Tibial nerve (tissue), 3 donors: Measurements from ENCODE around the gene USP22.

Source experiments
- POLR2A ChIP-seq, 2 donors: fragments of 450-650 bp; IDR thresholded peaks; one replicate each; pipeline ENCODE4 v1.6.1; 2017; ENCODE audit warnings: antibody characterized with exemption in 2 of 2, mild to moderate bottlenecking in 2 of 2, moderate library complexity in 2 of 2
- TF ChIP-seq, protein P1 (sequence below), 5 experiments: fragments of 200-600 bp in 3 of 5; fragments of 450-650 bp in 2 of 5; sonication (generic) in 3 of 5; IDR thresholded peaks; one replicate each; pipeline ENCODE4 v1.5.1; 2016 to 2019; ENCODE audit warnings: antibody characterized with exemption in 5 of 5, mild to moderate bottlenecking in 3 of 5, moderate library complexity in 2 of 5

DNA sequence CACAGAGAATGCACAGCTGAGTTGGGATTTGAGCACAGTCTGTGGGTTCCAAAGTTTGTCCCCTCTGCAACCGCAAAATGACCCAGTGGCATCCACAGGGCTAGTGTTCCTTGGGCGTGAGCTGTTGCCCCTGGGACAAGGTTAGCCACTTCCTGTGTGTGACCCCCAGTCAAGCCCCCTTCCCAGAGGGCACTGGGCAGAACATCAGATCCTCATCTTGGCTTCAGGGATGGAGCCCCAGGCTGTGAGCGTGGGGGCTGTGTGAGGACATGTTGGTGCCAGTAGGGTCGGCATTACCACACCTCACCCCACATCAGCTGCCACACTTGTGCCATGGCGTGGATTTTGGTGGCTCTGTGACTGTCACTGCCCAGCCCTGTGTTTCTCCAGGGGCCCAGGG, 55.3 kb downstream of the USP22 start:
- TF ChIP-seq POLR2A (IDR thresholded peaks at IDR 0.05), result no peak
- TF ChIP-seq, protein P1, sequence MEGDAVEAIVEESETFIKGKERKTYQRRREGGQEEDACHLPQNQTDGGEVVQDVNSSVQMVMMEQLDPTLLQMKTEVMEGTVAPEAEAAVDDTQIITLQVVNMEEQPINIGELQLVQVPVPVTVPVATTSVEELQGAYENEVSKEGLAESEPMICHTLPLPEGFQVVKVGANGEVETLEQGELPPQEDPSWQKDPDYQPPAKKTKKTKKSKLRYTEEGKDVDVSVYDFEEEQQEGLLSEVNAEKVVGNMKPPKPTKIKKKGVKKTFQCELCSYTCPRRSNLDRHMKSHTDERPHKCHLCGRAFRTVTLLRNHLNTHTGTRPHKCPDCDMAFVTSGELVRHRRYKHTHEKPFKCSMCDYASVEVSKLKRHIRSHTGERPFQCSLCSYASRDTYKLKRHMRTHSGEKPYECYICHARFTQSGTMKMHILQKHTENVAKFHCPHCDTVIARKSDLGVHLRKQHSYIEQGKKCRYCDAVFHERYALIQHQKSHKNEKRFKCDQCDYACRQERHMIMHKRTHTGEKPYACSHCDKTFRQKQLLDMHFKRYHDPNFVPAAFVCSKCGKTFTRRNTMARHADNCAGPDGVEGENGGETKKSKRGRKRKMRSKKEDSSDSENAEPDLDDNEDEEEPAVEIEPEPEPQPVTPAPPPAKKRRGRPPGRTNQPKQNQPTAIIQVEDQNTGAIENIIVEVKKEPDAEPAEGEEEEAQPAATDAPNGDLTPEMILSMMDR (IDR thresholded peaks at IDR 0.05), result no peak
